Kasumi-1 (cell line): ENCODE data around the gene MRPS6.

Experiments
- DNase-seq, 2 experiments: peaks; one replicate each; lab custom pipeline; 2025; lab: John Stamatoyannopoulos, UW

Gene MRPS6

DNA sequence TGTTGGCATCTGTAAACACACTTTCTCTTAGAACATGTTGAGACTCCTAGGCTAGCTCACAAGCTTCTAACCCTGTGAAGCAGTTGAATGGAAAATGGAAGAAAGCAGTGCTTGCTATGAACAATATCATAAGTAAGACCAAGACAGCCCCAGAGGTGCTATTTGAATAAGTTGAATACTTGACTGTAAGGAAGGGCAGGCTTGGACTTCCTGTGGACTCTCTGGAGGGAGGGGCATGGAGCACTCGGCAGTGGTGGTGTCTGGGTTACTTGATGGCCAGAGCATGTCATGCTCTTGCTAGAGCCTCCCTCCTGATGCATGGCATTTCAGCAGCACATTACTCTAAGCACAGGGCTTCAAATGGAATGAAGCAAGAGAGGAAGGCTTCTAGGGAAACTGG is 60.0 kb downstream of the MRPS6 start:
- DNase-seq: no peak

- peak; percentile 11 to 13 for DNase-seq
Observed at GRCh38 chr21:34133802-34134201, 60.4 kb downstream of the MRPS6 start.

DNA sequence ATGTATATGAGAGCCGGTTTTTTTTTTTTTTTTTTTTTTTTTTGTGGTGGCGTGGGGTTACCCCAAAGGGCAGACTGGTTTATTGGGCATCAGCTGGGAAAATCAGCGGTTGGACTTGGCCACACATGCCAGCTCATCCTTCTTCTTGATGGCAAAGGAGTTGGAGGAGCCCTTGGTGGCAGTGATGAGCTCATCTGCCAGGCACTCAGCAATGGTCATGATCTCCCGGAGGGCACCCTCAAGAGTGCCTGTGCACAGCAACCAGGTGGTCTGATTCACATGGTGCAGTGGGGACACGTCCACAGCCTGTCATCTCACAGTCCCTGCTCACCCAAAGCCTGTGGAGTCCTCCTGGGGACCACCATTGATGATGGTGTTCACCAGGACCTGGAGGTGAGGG is 62.0 kb downstream of the MRPS6 start:
- DNase-seq: no peak

DNA sequence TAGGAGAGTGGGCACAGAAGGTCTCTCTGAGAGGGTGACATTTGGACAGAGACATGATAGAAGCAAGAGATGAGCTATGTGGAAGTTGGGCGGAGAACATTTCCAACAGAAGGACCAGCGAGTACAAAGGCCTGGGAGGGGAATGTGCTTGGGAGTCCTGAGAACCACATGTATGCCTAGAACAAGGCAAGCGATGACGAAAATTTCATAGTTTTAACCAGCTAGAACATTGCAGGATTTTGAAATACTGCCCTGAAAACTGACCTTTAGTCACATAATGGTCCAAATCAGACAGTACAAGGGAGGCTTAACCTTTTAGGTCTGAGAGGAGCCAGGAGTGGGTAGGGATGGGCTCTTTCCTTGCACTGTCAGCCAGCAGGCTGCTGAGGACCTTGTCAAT is 68.0 kb downstream of the MRPS6 start:
- no peak for DNase-seq

DNA sequence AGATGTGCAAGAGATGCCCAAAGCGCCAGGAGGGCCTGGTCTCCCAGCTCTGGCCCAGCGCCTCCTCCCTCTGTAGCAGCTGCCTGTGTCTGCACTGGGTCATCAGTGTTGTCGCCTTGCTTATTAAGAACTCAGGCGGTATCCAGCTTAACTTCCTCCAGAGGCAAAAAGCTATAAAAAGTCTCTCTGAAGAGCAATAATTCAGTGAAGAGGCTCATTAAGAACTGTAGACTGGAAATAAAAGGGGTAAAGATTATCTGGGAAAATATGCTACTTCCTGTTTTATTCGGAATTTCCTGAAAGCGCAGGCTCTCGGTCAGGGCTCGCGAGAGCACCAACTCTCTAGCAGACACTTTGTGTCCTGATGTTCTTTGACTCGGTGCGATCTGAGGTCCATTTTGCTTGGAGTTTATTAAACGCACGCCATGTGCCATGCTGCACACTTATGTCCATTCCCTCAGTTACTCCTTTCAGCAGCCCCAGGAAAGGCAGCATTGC is 70.4 kb downstream of the MRPS6 start:
- no peak for DNase-seq

DNA sequence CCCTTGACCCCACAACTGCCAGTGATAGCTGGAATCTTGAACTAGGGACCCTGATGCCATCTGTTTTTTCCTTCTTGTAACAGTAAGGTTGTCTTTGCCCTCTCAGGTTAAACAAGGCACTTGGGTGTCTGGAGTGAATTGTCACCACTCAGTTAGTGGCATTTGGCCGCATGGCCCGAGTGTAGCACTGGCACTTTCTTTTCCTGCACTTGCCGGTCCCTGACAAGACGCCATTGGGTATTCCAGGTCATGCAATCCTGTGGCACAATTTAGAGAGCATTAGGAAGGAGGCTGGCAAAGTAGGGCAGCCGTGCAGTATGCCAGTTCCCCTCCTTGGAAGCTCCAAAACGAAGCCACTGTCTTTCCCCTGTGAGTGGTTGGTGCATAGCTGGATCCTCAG is 70.8 kb downstream of the MRPS6 start:
- DNase-seq: no peak

DNA sequence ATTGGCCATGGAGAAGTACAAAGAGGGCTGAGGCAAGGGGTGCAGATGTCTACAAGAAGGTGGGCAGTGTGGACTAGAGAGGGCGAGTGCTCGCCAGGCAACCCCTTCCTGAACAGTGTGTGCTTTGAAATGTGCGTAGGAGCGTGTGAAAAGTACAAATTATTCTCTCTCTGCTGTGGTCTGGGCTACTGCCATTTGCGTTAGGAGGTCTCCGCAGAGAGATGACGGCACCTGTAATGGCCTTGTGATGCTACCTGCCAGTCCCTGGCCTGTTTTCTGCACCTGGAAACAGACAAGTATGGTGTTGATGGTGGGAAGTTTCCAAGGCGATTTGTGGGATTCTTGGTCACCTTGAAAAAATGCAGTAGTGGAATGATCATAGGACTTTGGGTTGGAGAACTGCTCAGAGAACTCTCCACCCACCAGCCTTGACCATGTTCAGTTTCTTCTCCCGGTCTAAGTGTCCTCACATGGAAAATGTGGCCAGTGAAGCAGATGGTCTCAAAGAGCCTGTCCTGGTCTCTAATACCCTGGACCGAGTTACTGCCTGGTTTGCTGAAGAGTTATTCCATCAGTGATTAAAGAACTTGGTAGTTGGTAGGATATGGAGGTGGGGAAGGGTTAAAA is 74.5 kb downstream of the MRPS6 start:
- no peak for DNase-seq

DNA sequence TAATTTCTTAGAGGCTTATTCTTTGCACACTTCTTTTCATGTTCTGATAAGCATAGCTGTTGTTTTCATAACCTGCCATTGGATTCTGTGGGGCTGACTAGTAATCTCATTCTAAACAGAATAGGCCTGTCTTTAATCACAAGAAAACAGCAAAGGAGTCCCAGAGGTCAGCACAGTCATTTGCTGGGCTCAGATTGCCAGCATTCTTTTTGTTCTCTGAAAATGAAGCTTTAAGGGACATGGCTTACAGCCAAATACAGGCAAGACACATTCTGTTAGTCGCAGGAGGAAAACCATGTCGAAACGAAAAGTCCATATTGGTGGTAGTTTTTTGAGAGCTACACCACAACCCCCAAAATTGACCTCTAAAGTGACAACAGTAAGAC is 75.0 kb downstream of the MRPS6 start:
- DNase-seq: no peak

- DNase-seq: no peak
Observed at GRCh38 chr21:34148826-34149558, 75.6 kb downstream of the MRPS6 start.

- no peak for DNase-seq
Observed at GRCh38 chr21:34152500-34152899, 79.1 kb downstream of the MRPS6 start.

- DNase-seq: no peak
Observed at GRCh38 chr21:34154878-34155277, 81.5 kb downstream of the MRPS6 start.

DNA sequence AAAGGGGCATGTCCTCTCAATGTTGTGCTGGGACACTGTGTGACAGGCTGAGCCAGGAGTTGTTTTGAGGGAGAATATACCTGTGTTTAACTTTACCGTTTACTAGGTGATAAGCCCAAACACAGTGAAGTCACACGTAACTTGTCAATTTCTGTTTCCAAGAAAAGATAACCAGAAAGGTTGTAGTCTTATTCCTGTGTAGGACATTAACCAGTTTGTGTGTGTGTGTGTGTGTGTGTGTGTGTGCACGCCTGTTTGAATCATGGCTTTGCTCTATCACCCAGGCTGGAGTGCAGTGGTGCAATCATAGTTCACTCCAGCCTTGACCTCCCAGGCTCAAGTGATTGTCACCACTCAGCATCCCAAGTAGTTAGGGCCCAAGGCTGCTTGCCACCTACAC is 83.6 kb downstream of the MRPS6 start:
- DNase-seq: no peak

DNA sequence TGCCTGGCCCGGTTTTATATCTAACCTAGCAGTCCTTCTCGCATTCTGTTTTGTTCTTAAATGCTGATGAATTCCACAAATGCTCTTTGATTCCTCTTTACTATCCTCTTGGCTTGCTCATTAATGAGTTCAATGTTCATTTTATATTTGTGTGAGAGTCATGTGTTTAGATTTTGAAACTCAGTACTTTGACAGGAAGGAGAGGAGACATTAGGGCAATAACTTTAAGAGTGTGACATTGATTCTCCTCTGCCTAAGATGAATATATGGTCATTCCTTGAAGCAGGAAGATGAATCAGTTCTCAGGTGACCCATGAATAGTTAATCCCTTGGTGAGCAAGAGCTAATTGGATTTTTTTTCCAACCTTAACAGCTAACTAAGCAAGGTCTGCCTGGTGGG is 84.1 kb downstream of the MRPS6 start:
- DNase-seq: no peak

GRCh38 chr21:34158866-34159835 is 85.8 kb downstream of the MRPS6 start:
- DNase-seq: no peak

GRCh38 chr21:34166468-34166867 is 93.1 kb downstream of the MRPS6 start:
- no peak for DNase-seq

DNA sequence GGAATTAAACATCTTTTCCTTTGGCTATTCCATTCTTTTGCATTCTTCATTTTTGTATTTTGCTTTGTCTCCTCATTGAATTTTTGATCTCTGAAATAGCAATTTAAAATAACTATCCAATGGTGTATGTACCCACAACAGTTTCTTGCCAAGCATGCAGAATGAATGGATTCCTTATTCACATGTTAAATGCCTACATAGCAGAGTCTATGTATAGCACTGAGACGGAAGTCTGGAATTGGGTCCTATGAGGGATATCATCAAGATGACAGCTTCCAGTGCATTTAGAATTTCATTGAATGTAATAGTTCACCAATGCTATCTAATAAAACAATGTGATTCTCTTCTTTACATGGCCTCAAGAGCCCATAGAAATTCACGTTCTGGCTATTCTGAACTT is 97.5 kb downstream of the MRPS6 start:
- no peak for DNase-seq

- no peak for DNase-seq
Observed at GRCh38 chr21:34174470-34174869, 101.1 kb downstream of the MRPS6 start.

DNA sequence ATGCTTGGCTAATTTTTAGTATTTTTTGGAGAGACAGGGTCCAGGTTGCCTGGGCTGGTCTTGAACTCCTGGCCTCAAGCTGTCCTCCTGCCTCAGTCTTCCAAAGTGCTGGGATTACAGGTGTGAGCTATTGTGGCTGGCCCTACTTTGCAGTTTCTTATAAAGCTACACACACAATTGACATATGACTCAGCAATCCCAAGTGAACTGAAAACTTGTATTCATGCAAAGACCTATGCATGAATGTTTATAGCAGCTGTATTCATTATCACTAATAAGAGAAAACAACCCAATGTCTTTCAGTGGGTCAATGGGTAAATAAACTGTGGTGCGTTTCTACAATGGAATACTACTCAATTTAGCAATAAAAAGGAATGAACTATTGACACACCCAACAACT is 103.1 kb downstream of the MRPS6 start:
- DNase-seq: no peak

DNA sequence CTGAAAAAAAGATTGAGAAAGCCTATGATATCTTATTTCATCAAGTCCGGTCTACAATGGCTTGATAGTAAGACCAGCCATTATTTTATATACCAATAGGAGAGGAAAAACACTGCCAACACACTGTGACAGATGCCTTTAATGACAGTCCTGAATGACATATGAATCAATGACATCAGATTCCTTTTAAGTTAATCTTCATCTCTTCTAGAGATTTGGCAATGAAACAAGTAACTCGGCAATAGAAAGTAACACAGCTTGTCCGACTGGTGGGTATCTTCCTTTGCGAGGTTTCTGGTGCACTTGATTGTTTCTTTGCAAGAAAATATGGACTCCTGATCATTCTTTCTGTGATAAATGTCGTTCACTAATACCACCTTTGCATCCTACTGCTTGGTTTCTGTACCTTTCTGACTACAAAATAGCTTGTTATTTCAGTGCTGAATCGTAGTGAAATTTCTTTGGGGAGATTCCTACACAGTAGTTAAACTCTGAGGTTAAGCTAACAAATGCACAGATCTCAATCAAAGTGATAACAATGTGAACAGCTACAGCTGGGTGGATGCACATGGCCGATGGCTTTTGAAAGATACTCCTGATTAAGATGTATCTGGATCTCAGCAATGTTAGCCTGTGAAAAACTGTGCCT is 104.7 kb downstream of the MRPS6 start:
- DNase-seq: no peak

GRCh38 chr21:34179204-34179935 is 106.0 kb downstream of the MRPS6 start:
- DNase-seq: no peak

DNA sequence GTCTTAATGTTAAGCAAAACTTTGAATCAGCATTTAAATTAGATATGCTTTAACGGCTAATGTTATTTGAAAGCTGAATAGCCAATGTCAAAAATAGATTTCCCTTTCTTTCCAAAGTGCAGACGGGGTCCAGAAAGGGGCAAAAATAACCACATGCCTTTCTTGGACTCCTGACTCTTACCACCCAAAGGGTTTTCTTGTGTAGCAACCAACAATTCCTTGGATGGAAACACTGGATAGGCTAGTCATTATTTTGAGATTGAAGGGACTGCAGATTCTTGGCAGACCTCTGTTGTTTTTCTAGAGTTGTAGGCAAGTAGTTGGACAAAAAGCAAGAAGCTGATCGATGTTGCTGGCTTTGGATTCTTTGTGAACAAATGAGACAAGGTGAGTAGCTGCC is 107.0 kb downstream of the MRPS6 start:
- no peak for DNase-seq
